Testis (tissue), 2 donors: Measurements from ENCODE around the gene LGALS4.
"Not testable (repeated sequence)": the region's sequence is repeated elsewhere in the genome, so short reads cannot be mapped to it uniquely, and the experiment has no call there.

ENCODE experiments used
- CTCF ChIP-seq, 3 experiments: fragments of 450-650 bp in 2 of 3; fragments of 200-600 bp in 1 of 3; sonication (generic) in 1 of 3; IDR thresholded peaks; one replicate each; pipeline ENCODE4 v1.5.1; 2016 to 2019; ENCODE audit warnings: antibody characterized with exemption in 3 of 3, mild to moderate bottlenecking in 2 of 3, moderate library complexity in 1 of 3
- POLR2A ChIP-seq: fragments of 450-650 bp; IDR thresholded peaks from one replicate; pipeline ENCODE4 v1.6.1; 2017; ENCODE audit warnings: antibody characterized with exemption, mild to moderate bottlenecking, moderate library complexity

GRCh38 chr19:38771569-38771968, 41.2 kb downstream of the LGALS4 start:
- TF ChIP-seq CTCF (IDR thresholded peaks at IDR 0.05); POLR2A: not testable (repeated sequence)
